Activated CD8-positive, alpha-beta memory T cell treated with anti-CD3 and anti-CD28 coated beads, Interleukin-2, amount 50 U/mL, for 24 hours (primary cell): ENCODE results near the gene PSRC1.
"Not testable (repeated sequence)": the region's sequence is repeated elsewhere in the genome, so short reads cannot be mapped to it uniquely, and the experiment has no call there.

Experiments
- DNase-seq: peaks from one replicate; pipeline ENCODE4 v3.0.0-alpha.2; 2020; ENCODE audit errors: extremely low read depth

Gene PSRC1

DNA sequence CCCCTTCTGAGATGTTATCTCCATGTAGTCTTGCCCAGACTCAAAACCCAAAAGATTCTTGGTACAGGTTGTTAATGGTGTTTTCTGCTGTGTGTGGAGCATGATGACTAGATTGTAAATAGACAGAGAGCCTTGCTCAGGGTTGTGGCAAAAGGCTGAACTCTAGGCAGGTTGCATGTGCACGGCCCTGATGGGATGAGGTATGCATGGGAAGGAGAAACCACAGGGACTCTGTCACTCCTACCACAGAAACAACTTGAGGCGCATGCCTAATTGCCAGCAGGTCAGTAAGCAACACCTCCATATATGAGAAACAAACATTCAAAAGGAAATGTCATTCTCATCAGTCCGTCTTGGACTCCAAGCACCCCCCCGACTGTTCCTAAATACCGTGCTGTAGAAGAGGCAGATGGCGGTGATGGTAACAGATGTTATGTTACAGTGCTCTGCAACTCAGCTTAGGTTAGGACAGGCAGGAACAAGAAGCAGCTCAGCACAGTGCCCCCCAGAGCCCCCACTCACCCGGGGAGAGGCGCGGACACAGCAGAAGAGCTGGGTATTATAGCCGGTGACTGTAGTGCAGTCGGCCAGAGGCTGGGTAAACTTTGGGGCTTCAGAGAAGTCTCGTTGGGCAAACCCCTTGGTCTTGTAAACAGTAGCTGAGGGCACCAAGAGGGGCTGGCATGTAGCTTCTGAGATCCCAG, 12.9 kb upstream of the PSRC1 start:
- no peak for DNase-seq

DNA sequence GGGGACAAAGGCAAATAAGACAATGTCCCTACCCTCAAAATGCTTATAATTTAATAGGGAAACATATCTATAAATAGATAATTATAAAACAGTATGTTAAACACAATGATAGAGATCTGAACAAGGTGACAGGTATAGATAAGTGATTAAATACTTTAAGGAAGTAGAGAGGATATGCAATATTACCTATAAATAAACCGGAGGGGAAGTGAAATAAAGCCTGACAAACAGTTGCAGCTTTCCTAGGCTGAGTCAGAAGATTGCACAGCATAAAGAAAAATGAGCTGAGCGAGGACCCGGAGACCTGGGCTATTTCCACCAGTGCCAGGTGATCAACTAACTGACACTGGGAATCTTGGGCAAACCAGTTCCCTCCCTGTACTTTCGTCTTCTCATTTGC, 11.5 kb upstream of the PSRC1 start:
- no peak for DNase-seq

DNA sequence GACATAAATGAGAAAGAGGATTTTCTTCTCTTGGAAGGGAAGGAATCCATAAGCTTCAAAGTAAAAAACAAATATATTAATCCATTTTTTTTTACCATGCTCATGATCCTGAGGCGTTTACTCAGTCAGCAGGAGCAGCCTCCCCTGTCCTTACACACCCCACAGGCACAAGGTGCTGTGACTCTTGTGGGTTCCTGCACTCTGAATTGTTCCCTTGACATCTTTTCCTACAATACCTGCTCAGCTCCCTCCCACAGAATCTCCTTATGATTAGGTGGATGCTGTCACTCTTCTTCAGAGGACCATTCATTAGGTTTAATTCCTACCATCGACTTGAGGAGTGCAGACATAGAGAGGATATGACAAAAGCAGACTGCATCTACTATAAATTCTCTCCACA, 10.1 kb upstream of the PSRC1 start:
- DNase-seq = no peak

DNA sequence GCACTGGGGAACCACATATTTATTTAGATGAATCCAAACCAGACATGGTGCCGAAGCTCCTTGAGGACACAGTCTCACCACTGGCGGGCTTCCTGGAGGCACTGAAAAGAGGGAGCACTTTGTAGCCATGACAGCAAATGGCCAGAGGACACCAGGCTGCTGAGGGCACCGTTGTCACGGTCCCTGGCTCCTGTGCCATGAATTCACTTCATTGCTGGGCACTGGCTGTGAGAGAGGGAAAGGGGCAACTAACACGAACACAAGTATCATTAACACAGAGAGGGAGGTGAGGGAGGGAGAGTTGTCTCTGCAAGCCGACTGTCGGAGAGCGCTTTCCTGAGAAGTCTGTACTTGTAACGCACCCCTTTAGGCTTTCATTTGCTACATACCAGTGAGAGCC, 9.4 kb upstream of the PSRC1 start:
- no peak for DNase-seq

DNA sequence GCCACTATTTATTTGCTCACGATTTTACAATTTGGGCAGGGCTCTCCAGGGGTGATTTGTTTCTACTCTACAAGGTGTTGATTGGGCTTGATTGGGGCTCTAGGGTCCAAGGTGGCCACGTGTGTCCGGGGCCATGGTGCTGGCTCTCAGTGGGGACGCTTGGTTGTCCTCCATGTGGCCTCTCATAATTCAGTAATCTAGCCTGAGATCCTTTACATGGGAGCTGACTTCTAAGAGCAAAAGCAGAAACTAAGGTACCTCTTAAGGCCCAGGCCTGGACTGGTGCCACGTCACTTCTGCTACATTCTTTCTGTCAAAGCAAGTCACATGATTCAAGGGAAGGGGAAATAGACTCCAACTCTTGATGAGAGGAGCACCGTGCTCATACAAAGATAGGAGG, 8.1 kb upstream of the PSRC1 start:
- no peak for DNase-seq

DNA sequence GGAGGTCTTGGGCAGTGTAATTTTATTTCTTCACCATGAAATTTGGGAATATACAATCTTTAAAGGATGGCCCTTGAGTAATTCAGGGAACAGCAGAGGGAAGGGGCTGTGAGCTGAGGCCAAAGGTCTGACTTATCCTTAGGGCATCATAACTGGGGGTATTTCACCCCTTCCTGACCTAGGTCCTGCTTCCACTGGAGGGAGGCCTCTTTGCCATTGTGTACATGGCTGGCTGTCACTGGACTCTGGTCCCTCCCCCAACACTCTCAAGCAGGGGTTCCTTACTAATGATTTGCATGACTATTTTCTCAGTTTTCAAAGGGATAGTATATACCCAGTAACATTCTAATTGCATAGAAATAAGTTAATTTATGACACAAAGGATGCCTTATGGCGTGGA, 7.2 kb upstream of the PSRC1 start:
- DNase-seq = no peak

DNA sequence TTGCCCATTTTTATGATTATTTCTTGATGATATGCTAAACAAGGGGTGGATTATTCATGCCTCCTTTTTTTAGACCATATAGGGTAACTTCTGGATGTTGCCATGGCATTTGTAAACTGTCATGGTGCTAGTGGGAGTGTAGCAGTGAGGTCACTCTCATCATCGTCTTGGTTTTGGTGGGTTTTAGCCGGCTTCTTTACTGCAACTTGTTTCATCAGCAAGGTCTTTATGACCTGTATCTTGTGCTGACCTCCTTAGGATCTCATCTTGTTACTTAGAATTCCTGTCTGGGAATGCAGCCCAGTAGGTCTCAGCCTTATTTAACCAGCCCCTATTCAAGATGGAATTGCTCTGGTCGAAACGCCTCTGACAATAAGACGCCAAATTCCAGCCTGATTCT, 3.8 kb upstream of the PSRC1 start:
- not testable (repeated sequence) for DNase-seq

DNA sequence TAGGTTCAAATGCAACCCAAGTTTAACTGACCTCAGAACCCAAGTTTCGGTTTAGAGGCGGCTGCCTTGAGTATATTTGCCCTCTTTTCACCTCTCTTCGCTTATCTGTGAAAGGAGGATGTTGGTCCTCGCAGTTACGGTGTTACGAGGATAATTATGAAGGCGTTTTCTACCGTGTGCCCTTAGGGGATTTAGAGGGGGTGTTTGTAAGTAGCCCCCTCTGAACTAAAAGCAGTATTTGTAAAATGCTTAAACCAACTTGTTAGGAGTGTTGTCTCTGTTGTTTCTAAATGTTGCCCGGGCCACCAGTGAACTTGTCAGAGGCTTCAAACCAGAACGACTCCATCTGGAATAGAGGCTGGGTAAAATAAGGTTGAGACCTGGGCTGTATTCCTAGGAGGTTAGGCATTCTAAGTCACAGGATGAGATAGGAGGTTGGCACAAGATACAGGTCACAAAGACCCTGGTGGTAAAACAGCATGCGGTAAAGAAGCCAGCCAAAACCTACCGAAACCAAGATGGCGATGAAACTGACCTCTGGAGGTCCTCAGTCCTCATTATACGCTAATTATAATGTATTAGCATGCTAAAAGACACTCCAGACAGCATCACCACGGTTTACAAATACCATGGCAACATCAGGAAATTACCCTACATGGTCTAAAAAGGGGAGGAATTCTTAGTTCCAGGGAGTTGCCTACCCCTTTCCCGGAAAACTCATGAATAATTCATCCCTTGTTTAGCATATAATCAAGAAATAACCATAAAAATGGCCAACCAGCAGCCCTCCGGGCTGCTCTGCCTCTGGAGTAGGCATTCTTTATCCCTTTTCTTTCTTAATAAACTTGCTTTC, 1.0 kb upstream of the PSRC1 start:
- DNase-seq = no peak

DNA sequence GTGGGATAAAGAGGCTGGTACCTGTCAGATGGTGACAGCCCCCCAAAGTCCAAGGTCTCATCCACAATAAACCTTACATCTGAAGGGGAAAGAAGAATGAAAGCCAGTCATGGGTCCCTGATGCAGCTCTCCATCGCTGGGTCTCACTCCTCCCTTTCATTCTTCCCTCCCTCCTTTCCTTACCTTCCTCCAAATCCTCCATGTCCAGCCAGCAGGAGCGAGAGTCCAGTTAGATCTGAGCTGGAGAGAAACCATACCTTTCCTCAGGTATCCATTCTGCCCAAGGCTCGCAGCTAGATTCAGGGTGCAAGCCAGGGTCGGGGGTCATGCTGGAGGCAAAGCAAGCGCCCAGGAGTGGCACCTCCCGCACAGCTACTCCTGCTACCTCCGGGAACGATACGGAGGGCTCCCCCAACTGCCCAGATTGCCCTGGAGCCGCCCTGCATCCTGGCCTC, 421 bp downstream of the PSRC1 start:
- DNase-seq = no peak

DNA sequence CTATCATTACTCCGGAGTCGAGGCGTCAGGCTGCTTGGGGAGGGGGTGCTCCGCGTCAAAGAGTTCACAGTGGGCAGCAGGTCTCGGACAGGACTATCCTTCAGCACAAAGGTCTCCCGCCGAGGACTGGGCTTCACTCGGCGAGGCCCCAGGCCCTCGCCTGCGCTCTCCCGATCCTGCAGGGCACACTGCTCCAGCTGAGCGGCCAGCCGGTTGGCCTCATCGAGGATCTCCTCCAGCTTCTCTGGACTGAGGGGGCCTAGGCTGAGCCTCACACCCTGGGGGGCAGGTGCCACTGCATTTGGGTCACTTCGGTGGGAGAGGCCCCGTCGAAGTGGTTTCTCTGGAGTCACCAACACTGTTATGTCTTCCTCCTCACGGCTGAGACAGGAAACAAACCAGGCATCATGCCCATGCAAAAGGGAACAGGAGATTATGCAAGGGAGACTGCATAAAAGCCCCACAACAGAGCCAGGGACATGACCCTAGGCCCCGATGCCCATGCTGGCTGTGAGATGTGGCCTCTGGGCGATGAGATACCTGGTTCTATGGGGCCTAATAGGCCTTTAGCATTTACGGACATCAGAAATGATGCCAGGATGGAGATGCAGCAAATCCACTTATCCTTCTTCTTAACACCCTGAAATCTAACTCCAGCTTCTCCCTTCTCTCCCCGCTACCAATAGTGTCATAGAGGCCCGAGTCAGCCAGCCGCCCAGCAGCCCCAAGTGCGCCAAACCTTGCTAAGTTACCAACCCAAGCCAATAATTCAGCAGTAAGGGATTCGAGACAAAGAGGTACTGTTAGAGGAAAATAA, 1.1 kb downstream of the PSRC1 start:
- no peak for DNase-seq

DNA sequence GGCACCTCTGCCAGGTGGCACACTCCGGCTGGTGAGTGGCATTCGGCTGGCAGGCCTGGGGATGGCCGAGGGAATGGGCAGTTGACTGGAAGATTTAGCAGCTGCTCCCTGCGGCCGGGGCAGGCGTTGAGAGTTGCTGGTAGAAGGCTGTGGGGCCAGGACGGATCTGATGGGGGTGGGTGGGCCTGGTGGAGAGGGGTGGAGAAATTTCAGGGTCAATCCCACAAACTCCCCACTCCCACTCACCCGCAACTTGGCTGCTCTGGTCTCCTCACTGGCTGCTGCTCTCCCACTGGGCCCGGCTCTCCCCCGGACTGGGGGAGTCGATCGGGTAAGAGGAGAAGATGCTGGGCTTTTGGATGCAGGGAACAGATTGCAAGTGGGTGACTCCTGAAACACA, 2.1 kb downstream of the PSRC1 start:
- no peak for DNase-seq

DNA sequence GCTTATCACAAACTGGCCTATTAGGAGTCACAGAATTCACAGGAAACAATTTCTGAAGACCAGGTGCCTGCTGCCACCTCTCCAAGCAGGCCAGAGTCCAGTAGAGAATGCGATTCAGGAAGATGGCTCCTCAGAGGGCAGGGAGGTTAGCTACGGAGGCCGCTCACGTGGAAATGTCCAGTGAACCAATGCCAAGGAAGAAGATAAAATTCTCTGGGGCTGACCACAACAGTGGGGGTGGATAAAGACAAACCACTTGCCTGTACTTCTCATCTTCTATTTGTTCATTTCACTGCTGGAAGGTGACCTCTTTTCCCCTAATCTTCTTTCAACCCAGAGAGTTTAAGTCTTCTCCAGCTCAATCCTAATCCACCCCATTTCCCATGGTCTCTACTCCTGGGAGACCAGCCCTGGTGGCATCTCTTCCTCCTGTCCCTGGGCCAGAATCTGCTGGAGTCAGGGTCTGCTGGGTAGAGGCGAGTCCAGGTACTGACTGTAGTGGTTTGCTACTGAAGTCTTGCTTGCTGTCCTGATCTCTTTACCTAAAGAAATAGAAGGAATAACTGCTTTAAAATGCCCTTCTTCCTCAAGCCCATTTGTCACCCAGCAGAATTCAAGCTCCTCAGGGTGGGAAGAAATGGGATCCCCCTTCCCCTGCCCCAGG, 3.2 kb downstream of the PSRC1 start:
- no peak for DNase-seq

DNA sequence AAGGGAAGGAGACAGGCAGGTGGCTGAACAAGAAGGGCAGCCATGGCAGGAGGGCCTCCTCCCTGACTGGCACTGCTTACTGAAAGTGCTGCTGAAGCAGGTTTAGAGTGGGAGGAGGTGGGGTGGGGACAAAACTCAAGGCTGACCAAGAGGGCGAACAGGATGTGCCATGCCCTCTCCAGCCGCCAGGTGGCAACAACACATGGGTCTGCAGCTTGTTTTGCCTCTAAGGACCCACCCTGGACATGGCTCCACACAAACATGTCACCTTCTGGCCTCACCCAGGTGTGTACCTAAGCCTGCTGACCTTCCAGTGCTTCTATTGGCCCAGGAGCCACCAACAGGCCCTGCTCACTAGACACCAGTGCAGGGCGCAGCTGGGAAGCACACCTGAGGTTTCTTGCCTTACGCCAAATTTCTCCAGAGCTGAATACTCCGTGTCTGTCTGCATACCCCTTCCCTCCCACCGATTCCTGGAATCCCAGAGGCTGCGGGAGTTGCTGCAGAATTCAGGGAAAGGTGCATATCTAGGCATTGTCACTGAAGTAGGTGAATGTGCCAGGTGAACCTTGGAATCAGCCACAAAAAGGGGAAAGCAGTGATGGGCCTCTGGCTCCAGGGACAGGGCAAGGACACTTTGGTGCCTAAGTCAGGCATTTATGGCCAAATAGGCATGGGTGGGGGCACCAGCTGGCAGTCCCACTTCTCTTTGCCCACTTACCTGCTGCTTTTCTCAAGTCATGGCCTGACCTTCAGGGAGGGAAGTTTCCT, 5.3 kb downstream of the PSRC1 start:
- DNase-seq = peak; percentile 41

DNA sequence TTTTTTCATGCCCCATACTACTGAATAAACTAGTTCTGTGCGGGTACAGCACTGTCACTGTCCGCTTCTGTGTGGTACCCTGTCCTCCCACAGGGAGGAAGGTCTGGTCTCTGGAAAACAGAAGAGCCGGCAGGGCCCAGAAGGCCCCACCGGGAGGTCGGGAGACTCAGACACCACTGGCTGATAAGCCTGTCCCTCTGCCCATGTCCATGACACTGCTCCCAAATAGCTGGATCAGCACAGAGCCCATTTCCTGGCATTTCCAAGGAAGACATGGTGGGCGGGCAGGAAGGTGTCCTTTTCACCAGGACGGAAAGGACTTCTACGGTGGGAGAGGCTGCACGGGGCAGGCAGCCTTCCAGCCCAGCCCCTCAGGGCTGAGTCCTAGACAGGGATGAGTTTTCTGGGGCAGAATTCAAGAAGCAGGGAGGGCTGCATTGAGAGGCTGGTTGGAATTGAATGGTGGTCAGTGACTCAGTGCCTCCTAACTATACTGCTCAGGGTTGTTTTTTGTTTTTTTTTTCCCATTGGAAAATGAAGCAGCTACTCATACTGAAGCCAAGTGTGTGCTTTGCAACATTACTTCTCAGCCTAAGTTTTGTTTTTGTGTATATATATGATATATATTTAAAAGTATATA, 7.1 kb downstream of the PSRC1 start:
- DNase-seq = no peak

DNA sequence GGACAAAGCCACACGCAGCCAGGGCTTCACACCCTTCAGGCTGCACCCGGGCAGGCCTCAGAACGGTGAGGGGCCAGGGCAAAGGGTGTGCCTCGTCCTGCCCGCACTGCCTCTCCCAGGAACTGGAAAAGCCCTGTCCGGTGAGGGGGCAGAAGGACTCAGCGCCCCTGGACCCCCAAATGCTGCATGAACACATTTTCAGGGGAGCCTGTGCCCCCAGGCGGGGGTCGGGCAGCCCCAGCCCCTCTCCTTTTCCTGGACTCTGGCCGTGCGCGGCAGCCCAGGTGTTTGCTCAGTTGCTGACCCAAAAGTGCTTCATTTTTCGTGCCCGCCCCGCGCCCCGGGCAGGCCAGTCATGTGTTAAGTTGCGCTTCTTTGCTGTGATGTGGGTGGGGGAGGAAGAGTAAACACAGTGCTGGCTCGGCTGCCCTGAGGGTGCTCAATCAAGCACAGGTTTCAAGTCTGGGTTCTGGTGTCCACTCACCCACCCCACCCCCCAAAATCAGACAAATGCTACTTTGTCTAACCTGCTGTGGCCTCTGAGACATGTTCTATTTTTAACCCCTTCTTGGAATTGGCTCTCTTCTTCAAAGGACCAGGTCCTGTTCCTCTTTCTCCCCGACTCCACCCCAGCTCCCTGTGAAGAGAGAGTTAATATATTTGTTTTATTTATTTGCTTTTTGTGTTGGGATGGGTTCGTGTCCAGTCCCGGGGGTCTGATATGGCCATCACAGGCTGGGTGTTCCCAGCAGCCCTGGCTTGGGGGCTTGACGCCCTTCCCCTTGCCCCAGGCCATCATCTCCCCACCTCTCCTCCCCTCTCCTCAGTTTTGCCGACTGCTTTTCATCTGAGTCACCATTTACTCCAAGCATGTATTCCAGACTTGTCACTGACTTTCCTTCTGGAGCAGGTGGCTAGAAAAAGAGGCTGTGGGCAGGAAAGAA, 8.1 kb downstream of the PSRC1 start:
- DNase-seq = no peak

DNA sequence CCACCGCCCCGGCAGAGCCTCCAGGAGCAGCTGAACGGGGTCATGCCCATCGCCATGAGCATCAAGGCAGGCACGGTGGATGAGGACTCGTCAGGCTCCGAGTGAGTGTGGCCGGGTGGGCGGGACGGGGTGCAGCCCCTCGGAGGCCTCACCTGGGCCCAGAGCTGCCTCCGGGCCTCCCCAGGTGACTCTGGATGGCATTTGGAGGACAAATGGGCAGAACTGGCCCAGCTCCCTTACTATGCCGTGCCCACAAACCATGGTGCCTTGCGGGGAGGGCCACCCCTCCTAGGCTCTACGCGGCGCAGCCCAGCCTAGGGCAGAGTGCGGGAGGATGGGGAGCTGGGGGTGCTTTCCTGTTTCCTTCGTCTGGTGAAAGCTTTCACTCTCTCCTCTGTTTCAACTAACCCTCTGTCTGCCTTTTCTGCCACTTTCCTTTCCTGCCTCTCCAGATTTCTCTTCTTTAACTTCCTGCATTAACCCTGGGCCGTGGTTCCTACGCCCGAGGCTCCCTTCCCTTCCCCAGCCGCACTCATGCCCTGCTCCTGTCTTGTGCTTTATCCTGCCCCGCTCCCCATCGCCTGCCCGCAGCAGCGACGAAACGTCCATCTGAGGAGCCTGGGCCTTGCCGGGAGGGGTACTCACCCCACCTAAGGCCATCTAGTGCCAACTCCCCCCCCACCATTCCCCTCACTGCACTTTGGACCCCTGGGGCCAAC, 9.2 kb downstream of the PSRC1 start:
- no peak for DNase-seq

DNA sequence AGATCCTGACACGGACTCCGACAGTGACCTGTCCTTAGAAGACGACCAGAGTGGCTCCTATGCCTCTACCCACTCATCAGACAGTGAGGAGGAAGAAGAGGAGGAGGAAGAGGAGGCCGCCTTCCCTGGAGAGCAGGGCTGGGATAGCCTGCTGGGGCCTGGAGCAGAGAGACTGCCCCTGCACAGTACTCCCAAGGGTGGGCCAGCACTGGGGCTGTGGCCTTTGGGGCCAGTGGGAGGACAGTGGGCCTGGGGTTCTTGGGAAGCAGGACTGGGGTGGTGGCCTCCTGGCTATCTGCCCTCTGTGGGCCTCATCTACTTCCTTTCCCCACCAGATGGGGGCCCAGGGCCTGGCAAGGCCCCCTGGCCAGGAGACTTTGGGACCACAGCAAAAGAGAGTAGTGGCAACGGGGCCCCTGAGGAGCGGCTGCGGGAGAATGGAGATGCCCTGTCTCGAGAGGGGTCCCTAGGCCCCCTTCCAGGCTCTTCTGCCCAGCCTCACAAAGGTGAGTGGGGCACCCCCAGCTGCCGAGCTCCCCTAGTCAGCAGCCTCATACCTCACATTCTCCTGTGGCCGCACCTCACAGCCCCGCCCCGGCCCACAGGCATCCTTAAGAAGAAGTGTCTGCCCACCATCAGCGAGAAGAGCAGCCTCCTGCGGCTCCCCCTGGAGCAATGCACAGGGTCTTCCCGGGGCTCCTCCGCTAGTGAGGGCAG, 10.0 kb downstream of the PSRC1 start:
- no peak for DNase-seq
